Activated CD4-positive, alpha-beta T cell treated with anti-CD3 and anti-CD28 coated beads, Interleukin-2, amount 50 U/mL, for 4 hours (primary cell): ENCODE results near the gene GSTM4.

Experiments
- DNase-seq, 2 experiments: peaks; one replicate each; pipeline ENCODE4 v3.0.0-alpha.2; 2020

The GSTM4 gene

DNA sequence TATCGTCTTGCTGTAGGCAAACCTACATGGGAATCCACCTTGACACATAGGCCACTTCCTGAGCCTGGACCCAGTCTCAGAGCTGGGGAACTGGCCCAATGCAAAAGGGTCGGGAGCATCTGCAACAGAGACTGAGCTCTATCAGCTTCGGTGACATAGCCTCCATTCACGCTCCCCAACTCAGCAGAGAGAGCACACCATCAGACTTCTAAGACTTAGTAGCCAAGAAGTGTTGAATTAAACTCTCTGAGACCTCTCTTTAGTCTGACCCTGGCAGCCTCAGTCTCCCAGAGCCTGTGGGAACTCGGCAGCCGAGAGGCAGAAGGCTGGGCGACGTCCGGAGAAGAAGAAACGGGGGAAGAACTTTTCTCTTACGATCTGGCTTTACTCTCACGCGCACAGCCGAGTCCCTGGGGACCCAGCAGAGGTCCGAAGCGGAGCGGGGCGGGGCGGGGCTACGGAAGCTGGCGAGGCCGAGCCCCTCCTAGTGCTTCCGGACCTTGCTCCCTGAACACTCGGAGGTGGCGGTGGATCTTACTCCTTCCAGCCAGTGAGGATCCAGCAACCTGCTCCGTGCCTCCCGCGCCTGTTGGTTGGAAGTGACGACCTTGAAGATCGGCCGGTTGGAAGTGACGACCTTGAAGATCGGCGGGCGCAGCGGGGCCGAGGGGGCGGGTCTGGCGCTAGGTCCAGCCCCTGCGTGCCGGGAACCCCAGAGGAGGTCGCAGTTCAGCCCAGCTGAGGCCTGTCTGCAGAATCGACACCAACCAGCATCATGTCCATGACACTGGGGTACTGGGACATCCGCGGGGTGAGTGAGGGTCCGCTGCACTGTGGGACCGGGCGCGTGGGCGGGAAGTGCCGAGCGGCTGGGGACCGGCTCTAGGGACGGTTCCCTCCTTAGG, at the start of gene GSTM4:
Gene GSTM4 (plus strand): TSS at position 485 of the 905 bp plus-strand sequence. CDS start 291 bp downstream, at position 776.
- peak; percentile 26 to 39 for DNase-seq

DNA sequence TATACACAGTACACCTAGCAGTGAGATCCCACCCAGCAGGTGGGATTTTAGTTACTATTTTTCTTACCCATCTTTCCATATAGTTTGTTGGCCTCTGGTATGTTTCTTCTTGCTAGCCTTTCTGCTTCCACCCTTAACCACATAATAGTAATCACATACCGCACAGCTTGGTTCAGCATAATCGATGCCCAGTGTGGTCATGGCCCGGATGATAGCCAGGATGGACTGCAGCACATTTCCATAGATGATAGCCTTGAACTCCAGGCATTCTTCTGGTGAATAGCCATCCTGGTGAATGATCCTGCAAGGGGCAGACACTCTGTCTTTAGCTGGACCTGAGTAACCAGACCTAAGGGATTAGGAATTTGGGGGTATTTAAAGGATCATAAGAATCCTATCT, 46.0 kb upstream of the GSTM4 start:
- DNase-seq, result no peak

GRCh38 chr1:109610609-109611307, 45.1 kb upstream of the GSTM4 start:
- DNase-seq, result no peak

GRCh38 chr1:109611308-109611990, 44.5 kb upstream of the GSTM4 start:
- no peak for DNase-seq

- DNase-seq, result no peak
These were observed 42.3 kb upstream of the GSTM4 start for GRCh38 chr1:109613361-109614147.

GRCh38 chr1:109615879-109616278, 40.0 kb upstream of the GSTM4 start:
- no peak for DNase-seq

DNA sequence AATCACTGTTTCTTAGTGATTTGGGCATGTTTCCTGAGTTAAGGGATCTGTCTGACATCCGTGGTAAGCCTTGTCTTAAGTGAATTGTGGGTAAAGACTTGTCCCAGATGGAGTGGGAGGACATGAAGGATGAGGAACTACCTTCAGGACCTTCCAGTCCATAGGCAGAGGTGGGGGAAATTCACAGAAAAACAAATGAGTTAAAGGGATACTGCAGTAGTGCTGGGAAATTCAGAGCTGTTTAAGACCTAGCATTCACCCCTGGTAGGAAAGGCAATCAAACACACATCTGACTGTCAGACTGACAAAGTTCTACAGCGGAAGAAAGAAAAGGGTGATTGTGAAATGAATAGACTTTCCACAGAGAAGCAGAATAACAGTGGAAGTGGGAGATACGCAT, 39.5 kb upstream of the GSTM4 start:
- no peak for DNase-seq

- DNase-seq, result no peak
These were observed 38.6 kb upstream of the GSTM4 start for GRCh38 chr1:109617291-109617801.

DNA sequence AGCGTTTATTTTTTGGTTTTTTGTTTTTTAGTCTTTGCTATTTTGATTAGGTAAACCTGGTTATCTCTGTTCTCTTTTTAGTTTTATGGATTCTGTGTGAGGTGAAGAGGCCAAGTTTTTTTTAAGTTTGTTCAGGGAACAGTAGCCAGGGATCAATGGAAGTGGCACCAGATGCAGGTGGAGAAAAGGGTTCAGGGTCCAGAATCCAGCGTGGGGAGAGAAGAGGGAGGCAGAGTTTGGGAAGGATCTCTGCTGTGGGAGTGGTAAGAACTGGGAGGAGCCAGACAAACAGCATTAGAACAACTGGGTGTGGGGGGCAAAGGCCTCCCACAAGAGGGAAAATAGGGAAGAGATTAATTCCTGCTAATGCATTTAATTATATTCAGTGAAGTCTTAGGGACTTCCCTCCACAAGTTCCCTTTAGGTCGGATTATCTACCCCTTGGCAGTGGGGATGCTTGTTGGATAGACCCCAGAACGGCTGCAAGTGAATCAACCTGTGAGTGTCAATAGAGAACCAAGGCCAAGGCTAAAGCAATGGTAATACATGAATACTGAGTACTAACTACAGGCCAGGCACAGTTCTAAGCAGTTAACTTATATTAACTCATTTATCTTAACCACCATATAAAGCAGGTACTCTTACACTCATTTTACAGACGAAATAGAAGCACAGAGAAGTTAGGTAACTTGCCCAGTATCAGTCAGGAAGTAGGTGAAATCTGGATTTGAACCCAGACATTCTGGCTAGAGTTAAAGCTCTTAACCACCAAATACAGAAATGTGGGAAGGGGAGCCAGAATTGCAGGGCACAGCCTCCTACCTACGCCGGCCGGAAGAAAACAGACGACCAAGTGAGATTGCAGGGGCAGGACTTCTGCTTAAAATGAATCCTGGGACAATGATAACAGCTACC, 37.0 kb upstream of the GSTM4 start:
- DNase-seq, result no peak

- DNase-seq, result peak; percentile 59 to 63
These were observed 36.1 kb upstream of the GSTM4 start, which contains the start of the genes AMPD2 and GNAT2 for GRCh38 chr1:109619576-109620400. Gene AMPD2, plus strand, starts transcription at chr1:109619837. Its CDS starts 1,339 bp downstream, at chr1:109621176. Gene GNAT2, minus strand, starts transcription at chr1:109619616. Its CDS starts 6,746 bp downstream, at chr1:109612870.

GRCh38 chr1:109620401-109620791, 35.5 kb upstream of the GSTM4 start:
- no peak for DNase-seq

DNA sequence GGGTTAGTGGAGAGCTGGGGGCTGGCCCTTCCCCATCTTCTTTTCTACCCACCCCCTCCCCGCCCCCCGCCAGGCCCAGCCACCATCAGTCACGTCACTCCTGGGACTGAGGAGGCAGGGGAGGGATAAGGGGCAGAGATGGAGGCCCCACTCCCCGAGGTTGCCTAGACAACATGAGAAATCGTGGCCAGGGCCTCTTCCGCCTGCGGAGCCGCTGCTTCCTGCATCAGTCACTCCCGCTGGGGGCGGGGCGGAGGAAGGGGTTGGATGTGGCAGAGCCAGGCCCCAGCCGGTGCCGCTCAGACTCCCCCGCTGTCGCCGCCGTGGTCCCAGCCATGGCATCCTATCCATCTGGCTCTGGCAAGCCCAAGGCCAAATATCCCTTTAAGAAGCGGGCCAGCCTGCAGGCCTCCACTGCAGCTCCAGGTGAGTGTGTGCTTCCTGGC, 35.0 kb upstream of the GSTM4 start:
- DNase-seq, result peak; percentile 96

- DNase-seq, result no peak
These were observed 34.3 kb upstream of the GSTM4 start for GRCh38 chr1:109621379-109622136.

- DNase-seq, result no peak
These were observed 33.6 kb upstream of the GSTM4 start for GRCh38 chr1:109622137-109622892.

DNA sequence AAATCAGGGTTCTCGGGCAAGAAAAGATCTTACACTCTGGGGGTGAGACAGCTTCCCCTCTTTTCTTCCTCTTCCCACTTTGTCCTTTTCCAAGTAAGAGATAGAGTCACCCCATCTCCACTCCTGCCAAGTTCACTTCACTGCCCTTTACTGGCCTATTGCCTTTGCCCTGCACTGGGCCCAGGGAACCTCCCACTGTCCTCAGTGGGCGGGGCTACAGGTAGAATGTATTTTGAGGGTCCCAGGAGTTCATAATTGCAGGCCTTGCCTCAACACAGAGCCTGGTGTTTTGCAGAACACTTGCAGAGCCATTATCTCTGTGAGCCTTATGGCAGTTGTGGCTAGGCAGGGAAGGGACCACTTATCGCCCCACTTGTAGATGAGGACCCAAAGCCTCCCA, 33.0 kb upstream of the GSTM4 start:
- no peak for DNase-seq

GRCh38 chr1:109623601-109624161, 32.2 kb upstream of the GSTM4 start:
- no peak for DNase-seq

- no peak for DNase-seq
These were observed 31.5 kb upstream of the GSTM4 start for GRCh38 chr1:109624201-109625010.
